ENCODE data around the gene ZSCAN22. TPM values are rescaled to one million over a fixed set of nuclear protein-coding genes. Genes with fewer than 3 reads are reported as not detected.

The ZSCAN22 gene
- polyA plus RNA-seq, 1 donor from 2014 or later: 1.6 TPM

- Histone ChIP-seq H3K36me3 (ENCODE audit: insufficient read depth, low read length) (peaks cover 32% of the 10 kb centered on the region), H3K27me3 (ENCODE audit: insufficient read depth, low read depth, low read length) (no peaks in the 10 kb centered on the region), H3K9me3 (ENCODE audit: low read length) (no peaks in the 10 kb centered on the region), H3K4me2 (ENCODE audit: low read length) (no peak overlapping the region), H3K9me2 (ENCODE audit: insufficient read depth, low read length) (no peaks in the 10 kb centered on the region), H3K27ac (ENCODE audit: low read length) (no peak overlapping the region), H3K79me2 (replicated peaks; ENCODE audit: insufficient read depth, low read length) (no peaks in the 10 kb centered on the region), H3K4me3 (ENCODE audit: low read length) (no peak overlapping the region), H3K9ac (ENCODE audit: low read length) (no peak overlapping the region), H2AFZ (ENCODE audit: low read depth, low read length) (no peak overlapping the region), H4K20me1 (ENCODE audit: insufficient read depth) (no peaks in the 10 kb centered on the region), H3F3A (ENCODE audit: insufficient read depth, low read length, poor library complexity, severe bottlenecking) (no peaks in the 10 kb centered on the region)
- no peak for TF ChIP-seq MXI1 (conservative IDR thresholded peaks at IDR 0.05; ENCODE audit: poor library complexity, severe bottlenecking)
- TF ChIP-seq, protein P1, sequence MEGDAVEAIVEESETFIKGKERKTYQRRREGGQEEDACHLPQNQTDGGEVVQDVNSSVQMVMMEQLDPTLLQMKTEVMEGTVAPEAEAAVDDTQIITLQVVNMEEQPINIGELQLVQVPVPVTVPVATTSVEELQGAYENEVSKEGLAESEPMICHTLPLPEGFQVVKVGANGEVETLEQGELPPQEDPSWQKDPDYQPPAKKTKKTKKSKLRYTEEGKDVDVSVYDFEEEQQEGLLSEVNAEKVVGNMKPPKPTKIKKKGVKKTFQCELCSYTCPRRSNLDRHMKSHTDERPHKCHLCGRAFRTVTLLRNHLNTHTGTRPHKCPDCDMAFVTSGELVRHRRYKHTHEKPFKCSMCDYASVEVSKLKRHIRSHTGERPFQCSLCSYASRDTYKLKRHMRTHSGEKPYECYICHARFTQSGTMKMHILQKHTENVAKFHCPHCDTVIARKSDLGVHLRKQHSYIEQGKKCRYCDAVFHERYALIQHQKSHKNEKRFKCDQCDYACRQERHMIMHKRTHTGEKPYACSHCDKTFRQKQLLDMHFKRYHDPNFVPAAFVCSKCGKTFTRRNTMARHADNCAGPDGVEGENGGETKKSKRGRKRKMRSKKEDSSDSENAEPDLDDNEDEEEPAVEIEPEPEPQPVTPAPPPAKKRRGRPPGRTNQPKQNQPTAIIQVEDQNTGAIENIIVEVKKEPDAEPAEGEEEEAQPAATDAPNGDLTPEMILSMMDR (IDR thresholded peaks at IDR 0.05; ENCODE audit: poor library complexity, severe bottlenecking): no peak
- TF ChIP-seq SMC3 (conservative IDR thresholded peaks at IDR 0.05; ENCODE audit: poor library complexity): no peak
- TF ChIP-seq, protein P2, sequence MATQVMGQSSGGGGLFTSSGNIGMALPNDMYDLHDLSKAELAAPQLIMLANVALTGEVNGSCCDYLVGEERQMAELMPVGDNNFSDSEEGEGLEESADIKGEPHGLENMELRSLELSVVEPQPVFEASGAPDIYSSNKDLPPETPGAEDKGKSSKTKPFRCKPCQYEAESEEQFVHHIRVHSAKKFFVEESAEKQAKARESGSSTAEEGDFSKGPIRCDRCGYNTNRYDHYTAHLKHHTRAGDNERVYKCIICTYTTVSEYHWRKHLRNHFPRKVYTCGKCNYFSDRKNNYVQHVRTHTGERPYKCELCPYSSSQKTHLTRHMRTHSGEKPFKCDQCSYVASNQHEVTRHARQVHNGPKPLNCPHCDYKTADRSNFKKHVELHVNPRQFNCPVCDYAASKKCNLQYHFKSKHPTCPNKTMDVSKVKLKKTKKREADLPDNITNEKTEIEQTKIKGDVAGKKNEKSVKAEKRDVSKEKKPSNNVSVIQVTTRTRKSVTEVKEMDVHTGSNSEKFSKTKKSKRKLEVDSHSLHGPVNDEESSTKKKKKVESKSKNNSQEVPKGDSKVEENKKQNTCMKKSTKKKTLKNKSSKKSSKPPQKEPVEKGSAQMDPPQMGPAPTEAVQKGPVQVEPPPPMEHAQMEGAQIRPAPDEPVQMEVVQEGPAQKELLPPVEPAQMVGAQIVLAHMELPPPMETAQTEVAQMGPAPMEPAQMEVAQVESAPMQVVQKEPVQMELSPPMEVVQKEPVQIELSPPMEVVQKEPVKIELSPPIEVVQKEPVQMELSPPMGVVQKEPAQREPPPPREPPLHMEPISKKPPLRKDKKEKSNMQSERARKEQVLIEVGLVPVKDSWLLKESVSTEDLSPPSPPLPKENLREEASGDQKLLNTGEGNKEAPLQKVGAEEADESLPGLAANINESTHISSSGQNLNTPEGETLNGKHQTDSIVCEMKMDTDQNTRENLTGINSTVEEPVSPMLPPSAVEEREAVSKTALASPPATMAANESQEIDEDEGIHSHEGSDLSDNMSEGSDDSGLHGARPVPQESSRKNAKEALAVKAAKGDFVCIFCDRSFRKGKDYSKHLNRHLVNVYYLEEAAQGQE (IDR thresholded peaks at IDR 0.05; ENCODE audit: borderline replicate concordance): no peak
- TF ChIP-seq EP300 (conservative IDR thresholded peaks at IDR 0.05; ENCODE audit: poor library complexity, severe bottlenecking): no peak
- no peak for TF ChIP-seq POLR2AphosphoS5 (IDR thresholded peaks at IDR 0.05)
- TF ChIP-seq EZH2 (IDR thresholded peaks at IDR 0.05; ENCODE audit: borderline replicate concordance, insufficient read depth, low read length, poor library complexity, severe bottlenecking): no peak
- no peak for TF ChIP-seq RAD21 (conservative IDR thresholded peaks at IDR 0.05)
- no peak for TF ChIP-seq TAF1 (IDR thresholded peaks at IDR 0.05; ENCODE audit: low read depth)
These were observed 11.2 kb upstream of the ZSCAN22 start for GRCh38 chr19:58315580-58315979.

- Histone ChIP-seq H3K79me2 (replicated peaks; ENCODE audit: insufficient read depth, low read length) (no peaks in the 10 kb centered on the region), H3F3A (ENCODE audit: insufficient read depth, low read length, poor library complexity, severe bottlenecking) (no peaks in the 10 kb centered on the region), H3K27me3 (ENCODE audit: insufficient read depth, low read depth, low read length) (no peaks in the 10 kb centered on the region), H3K36me3 (ENCODE audit: insufficient read depth, low read length) (peaks cover 17% of the 10 kb centered on the region), H3K4me2 (ENCODE audit: low read length) (no peak overlapping the region), H3K9me2 (ENCODE audit: insufficient read depth, low read length) (no peaks in the 10 kb centered on the region), H3K9ac (ENCODE audit: low read length) (no peak overlapping the region), H3K9me3 (ENCODE audit: low read length) (no peaks in the 10 kb centered on the region), H3K27ac (ENCODE audit: low read length) (no peak overlapping the region), H3K4me3 (ENCODE audit: low read length) (no peak overlapping the region), H4K20me1 (ENCODE audit: insufficient read depth) (no peaks in the 10 kb centered on the region), H2AFZ (ENCODE audit: low read depth, low read length) (no peak overlapping the region)
- TF ChIP-seq RAD21 (conservative IDR thresholded peaks at IDR 0.05) (no peak), EP300 (conservative IDR thresholded peaks at IDR 0.05; ENCODE audit: poor library complexity, severe bottlenecking) (no peak), POLR2AphosphoS5 (IDR thresholded peaks at IDR 0.05) (no peak), MXI1 (conservative IDR thresholded peaks at IDR 0.05; ENCODE audit: poor library complexity, severe bottlenecking) (no peak)
- TF ChIP-seq, protein P1 (IDR thresholded peaks at IDR 0.05; ENCODE audit: poor library complexity, severe bottlenecking): no peak
These were observed 9.2 kb upstream of the ZSCAN22 start for GRCh38 chr19:58317476-58318072.

All from neural cell (in vitro differentiated cells).